Testis (tissue), 3 donors: Measurements from ENCODE around the gene MTMR3. TPM values are rescaled to one million over a fixed set of nuclear protein-coding genes. Genes with fewer than 3 reads are reported as not detected.

ENCODE experiments used
- DNase-seq: peaks from one replicate; pipeline ENCODE4 v3.0.0-alpha.2; 2019
- H3K27ac ChIP-seq, 2 donors: fragments of 200-600 bp; sonication (generic); one replicate each; pipeline ENCODE4 v1.5.1; 2019
- H3K27me3 ChIP-seq: fragments of 200-600 bp; sonication (generic); one replicate; pipeline ENCODE4 v1.5.1; 2019
- H3K36me3 ChIP-seq: fragments of 200-600 bp; sonication (generic); one replicate; pipeline ENCODE4 v1.5.1; 2017; ENCODE audit warnings: low read depth; ENCODE audit errors: missing control alignments
- H3K4me1 ChIP-seq: fragments of 200-600 bp; sonication (generic); one replicate; pipeline ENCODE4 v1.5.1; 2019
- H3K4me3 ChIP-seq, 2 donors: fragments of 200-600 bp; sonication (generic); one replicate each; pipeline ENCODE4 v1.5.1; 2017 to 2019
- H3K9me3 ChIP-seq: fragments of 200-600 bp; sonication (generic); one replicate; pipeline ENCODE4 v1.5.1; 2017
- CTCF ChIP-seq, 3 experiments: fragments of 450-650 bp in 2 of 3; fragments of 200-600 bp in 1 of 3; sonication (generic) in 1 of 3; IDR thresholded peaks; one replicate each; pipeline ENCODE4 v1.5.1; 2016 to 2019; ENCODE audit warnings: antibody characterized with exemption in 3 of 3, mild to moderate bottlenecking in 2 of 3, moderate library complexity in 1 of 3
- POLR2A ChIP-seq: fragments of 450-650 bp; IDR thresholded peaks from one replicate; pipeline ENCODE4 v1.6.1; 2017; ENCODE audit warnings: antibody characterized with exemption, mild to moderate bottlenecking, moderate library complexity
- WGBS, 2 donors: methylation state at CpG; one replicate each; pipeline ENCODE4 v1.1.5; 2018; 5-methylcytosine and 5-hydroxymethylcytosine counted together
- intact Hi-C: fragments of 100-400 bp; cut with DNase I; formaldehyde crosslinking; loops from one replicate; pipeline ENCODE4 v1.15.1; 2023; ENCODE audit warnings: low total_unique reads
- polyA plus RNA-seq: library from polyadenylated mRNA; stranded (reverse); fragments of 350-450 nt; fragmentation: Illumina TruSeq; extraction: RNeasy Lipid Tissue Mini Kit (QIAGEN cat#74804); gene quantifications from one replicate; pipeline ENCODE4 v1.2.3, GENCODE V29; 2014; ENCODE audit warnings: low read depth, low replicate concordance; ENCODE audit not compliant: insufficient read depth
- total RNA-seq, 2 donors: library from RNA; depleted of rRNA; stranded (reverse); fragments of >200 nt; gene quantifications; one replicate each; pipeline ENCODE4 v1.2.3, GENCODE V29; 2016

MTMR3 gene
- total and polyA plus RNA-seq, 3 donors from 2014 or later = 75.2 to 137 (median 130) TPM

GRCh38 chr22:29937940-29938693 is 55.1 kb downstream of the MTMR3 start:
- no peaks in the 10 kb centered on the region for H3K4me1 ChIP-seq
- H3K27ac ChIP-seq = no peak overlapping the region
- WGBS, 2 donors = 95 to 96% methylated on average over 7 of the region's 7 CpGs
- TF ChIP-seq CTCF (IDR thresholded peaks at IDR 0.05) (no peak), POLR2A (no peak)
- H3K9me3 ChIP-seq = no peaks in the 10 kb centered on the region
- no peak for DNase-seq
- no peak overlapping the region for H3K4me3 ChIP-seq
- intact Hi-C loops = no loop called here
- no peaks in the 10 kb centered on the region for H3K27me3 ChIP-seq
- no peaks in the 10 kb centered on the region for H3K36me3 ChIP-seq

DNA sequence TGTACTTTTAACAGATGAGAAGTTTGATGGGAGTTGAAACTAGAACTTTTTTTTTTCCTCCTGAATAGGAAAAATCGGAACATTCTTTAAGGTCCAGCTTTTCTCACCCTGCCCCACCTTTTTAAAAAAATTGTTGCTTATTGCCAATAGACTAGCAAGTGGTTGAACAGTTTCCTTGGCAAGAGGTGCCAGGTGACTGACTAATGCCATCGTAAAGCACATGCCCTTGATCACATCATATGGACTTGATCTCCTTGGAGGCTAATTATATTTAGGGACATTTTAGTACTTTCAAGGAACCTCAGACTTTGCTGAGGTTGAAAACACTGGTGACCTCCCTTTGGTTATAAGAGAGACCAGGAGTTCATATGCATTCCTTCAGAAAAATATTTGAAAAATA is 57.6 kb downstream of the MTMR3 start:
- no peaks in the 10 kb centered on the region for H3K4me1 ChIP-seq

GRCh38 chr22:29944339-29944738 is 61.4 kb downstream of the MTMR3 start:
- intact Hi-C loops = no loop called here
- H3K9me3 ChIP-seq = no peaks in the 10 kb centered on the region
- DNase-seq = no peak
- H3K27ac ChIP-seq = no peak overlapping the region
- 61 to 71% methylated on average over 2 of the region's 2 CpGs for WGBS, 2 donors
- TF ChIP-seq CTCF (IDR thresholded peaks at IDR 0.05) = no peak
- TF ChIP-seq POLR2A = no peak
- peaks cover 9% of the 10 kb centered on the region for H3K4me1 ChIP-seq
- no peak overlapping the region for H3K4me3 ChIP-seq
- H3K36me3 ChIP-seq = no peaks in the 10 kb centered on the region
- no peaks in the 10 kb centered on the region for H3K27me3 ChIP-seq

More for the DNA sequence above, 57.6 kb downstream of the MTMR3 start:
- Histone ChIP-seq H3K4me3 (no peak overlapping the region), H3K27me3 (no peaks in the 10 kb centered on the region), H3K36me3 (no peaks in the 10 kb centered on the region), H3K9me3 (no peaks in the 10 kb centered on the region), H3K27ac (no peak overlapping the region)
- WGBS, 2 donors = 83 to 92% methylated on average over 2 of the region's 2 CpGs
- no peak for TF ChIP-seq POLR2A
- TF ChIP-seq CTCF (IDR thresholded peaks at IDR 0.05) = no peak
- intact Hi-C loops = no loop called here
- no peak for DNase-seq

DNA sequence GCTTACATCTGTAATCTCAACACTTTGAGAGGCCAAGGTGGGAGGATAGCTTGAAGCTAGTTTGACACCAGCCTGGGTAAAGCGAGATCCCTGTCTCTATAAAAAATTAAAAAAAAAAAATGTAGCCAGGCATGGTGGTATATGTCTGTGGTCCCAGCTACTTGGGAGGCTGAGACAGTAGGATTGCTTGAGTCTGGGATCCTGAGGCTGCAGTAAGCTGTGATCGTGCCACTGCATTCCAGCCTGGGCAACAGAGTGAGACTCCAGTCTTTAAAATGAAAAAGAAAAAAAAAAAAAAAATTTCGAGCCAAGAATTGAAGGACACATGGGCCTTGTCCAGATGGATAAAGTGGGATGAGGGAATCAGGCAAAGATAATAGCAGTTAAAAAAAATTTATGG is 62.5 kb downstream of the MTMR3 start:
- no peaks in the 10 kb centered on the region for H3K9me3 ChIP-seq
- intact Hi-C loops = no loop called here
- H3K4me1 ChIP-seq = peaks cover 9% of the 10 kb centered on the region
- WGBS, 2 donors = 58 to 62% methylated on average over 3 of the region's 3 CpGs
- no peaks in the 10 kb centered on the region for H3K36me3 ChIP-seq
- no peak for TF ChIP-seq CTCF (IDR thresholded peaks at IDR 0.05)
- TF ChIP-seq POLR2A = no peak
- no peak for DNase-seq
- no peaks in the 10 kb centered on the region for H3K27me3 ChIP-seq
- H3K4me3 ChIP-seq = no peak overlapping the region
- no peak overlapping the region for H3K27ac ChIP-seq

- Histone ChIP-seq H3K27ac (no peak overlapping the region), H3K27me3 (no peaks in the 10 kb centered on the region), H3K36me3 (no peaks in the 10 kb centered on the region), H3K4me3 (no peak overlapping the region), H3K9me3 (no peaks in the 10 kb centered on the region), H3K4me1 (peaks cover 9% of the 10 kb centered on the region)
- intact Hi-C loops = no loop called here
- 51 to 58% methylated on average over 2 of the region's 2 CpGs for WGBS, 2 donors
- DNase-seq = no peak
- TF ChIP-seq POLR2A (no peak), CTCF (IDR thresholded peaks at IDR 0.05) (no peak)
Measured at GRCh38 chr22:29946220-29946619, 63.2 kb downstream of the MTMR3 start.
